IMR-90 (cell line): ENCODE measurements around the gene LCE6A. TPM values are rescaled to one million over a fixed set of nuclear protein-coding genes. Genes with fewer than 3 reads are reported as not detected.

Experiments used
- ATAC-seq: fragments of 200-7000 bp; cut with Tn5 transposase; 2 replicates; pipeline ENCODE4 v1.9.1; 2020; ENCODE audit warnings: low read depth, mild to moderate bottlenecking, moderate library complexity
- BruUV-seq: library from RNA; stranded (reverse); fragments of 400-500 nt; replicated peaks from 2 replicates; lab custom pipeline; 2021; lab: Mats Ljungman, UMichigan
- CTCF ChIA-PET: fragments of 300-600 bp; formaldehyde crosslinking; extraction: SDS; loops from one replicate; lab custom pipeline; 2021; ENCODE audit warnings: antibody characterized with exemption; lab: Yijun Ruan, JAX
- POLR2A ChIA-PET: fragments of 300-600 bp; sonication (Branson Sonifier 250); formaldehyde crosslinking; loops from one replicate; lab custom pipeline; 2022; ENCODE audit warnings: antibody characterized with exemption; ENCODE audit not compliant: unreplicated experiment; lab: Charles Lee
- DNase-seq: peaks from one replicate; pipeline ENCODE4 v3.0.0; 2013
- H2AFZ ChIP-seq: replicated peaks from 2 replicates; pipeline ENCODE3; 2013; ENCODE audit warnings: low read length, mild to moderate bottlenecking; ENCODE audit not compliant: poor library complexity
- H2AK5ac ChIP-seq: 2 replicates; pipeline ENCODE4 v1.6.1; 2013; ENCODE audit warnings: low read depth, low read length, inconsistent platforms
- H2AK9ac ChIP-seq: replicated peaks from 2 replicates; pipeline ENCODE3; 2013; ENCODE audit warnings: mild to moderate bottlenecking, low read depth, low read length, moderate library complexity; ENCODE audit not compliant: poor library complexity
- H2BK120ac ChIP-seq: 2 replicates; pipeline ENCODE4 v1.6.1; 2013; ENCODE audit warnings: low read depth, low read length, inconsistent platforms
- H2BK15ac ChIP-seq: 3 replicates; pipeline ENCODE4 v1.6.1; 2013; ENCODE audit warnings: low read depth, low read length, inconsistent platforms
- H2BK20ac ChIP-seq: 2 replicates; pipeline ENCODE4 v1.6.1; 2013; ENCODE audit warnings: low read depth, mild to moderate bottlenecking, inconsistent platforms, low read length, moderate library complexity
- H2BK5ac ChIP-seq: 2 replicates; pipeline ENCODE4 v1.6.1; 2013; ENCODE audit warnings: mild to moderate bottlenecking, low read depth, low read length, inconsistent platforms; ENCODE audit not compliant: poor library complexity, severe bottlenecking
- H3K14ac ChIP-seq: replicated peaks from 2 replicates; pipeline ENCODE4 v1.6.1; 2013; ENCODE audit warnings: low read depth, low read length, inconsistent platforms
- H3K18ac ChIP-seq: 2 replicates; pipeline ENCODE4 v1.6.1; 2013; ENCODE audit warnings: low read depth, low read length, control low read depth
- H3K23ac ChIP-seq: 2 replicates; pipeline ENCODE4 v1.6.1; 2013; ENCODE audit warnings: low read depth, low read length, inconsistent platforms
- H3K27ac ChIP-seq: 2 replicates; pipeline ENCODE4 v1.5.1; 2013; ENCODE audit warnings: mild to moderate bottlenecking, control low read depth, low read length; ENCODE audit not compliant: insufficient read depth
- H3K27me3 ChIP-seq: 2 replicates; pipeline ENCODE4 v1.6.1; 2013; ENCODE audit warnings: low read length; ENCODE audit not compliant: control insufficient read depth, insufficient read depth
- H3K36me3 ChIP-seq: 2 replicates; pipeline ENCODE4 v1.6.1; 2013; ENCODE audit warnings: low read length, mixed read lengths; ENCODE audit not compliant: control insufficient read depth, insufficient read depth
- H3K4ac ChIP-seq: 2 replicates; pipeline ENCODE4 v1.6.1; 2013; ENCODE audit warnings: low read depth, low read length, inconsistent platforms
- H3K4me1 ChIP-seq: 2 replicates; pipeline ENCODE4 v1.6.1; 2013; ENCODE audit warnings: low read length, mixed read lengths; ENCODE audit not compliant: control insufficient read depth, insufficient read depth
- H3K4me2 ChIP-seq: 2 replicates; pipeline ENCODE4 v1.6.1; 2013; ENCODE audit warnings: low read depth, mild to moderate bottlenecking, control low read depth, low read length, moderate library complexity
- H3K4me3 ChIP-seq: 2 replicates; pipeline ENCODE4 v1.5.1; 2013; ENCODE audit warnings: low read depth, mild to moderate bottlenecking, control low read depth, low read length, moderate library complexity; ENCODE audit not compliant: insufficient read depth
- H3K56ac ChIP-seq: 2 replicates; pipeline ENCODE4 v1.6.1; 2013; ENCODE audit warnings: low read length, inconsistent platforms; ENCODE audit not compliant: insufficient read depth; ENCODE audit errors: extremely low read depth
- H3K79me1 ChIP-seq, 2 experiments: 2 replicates each; pipeline ENCODE4 v1.6.1; 2013; ENCODE audit warnings: low read length in 2 of 2, inconsistent platforms in 1 of 2, low read depth in 1 of 2
- H3K9ac ChIP-seq: 2 replicates; pipeline ENCODE4 v1.6.1; 2013; ENCODE audit warnings: low read depth, low read length, control low read depth
- H3K9me1 ChIP-seq: 2 replicates; pipeline ENCODE4 v1.6.1; 2013; ENCODE audit warnings: low read length, inconsistent platforms; ENCODE audit not compliant: insufficient read depth
- H3K9me3 ChIP-seq: 2 replicates; pipeline ENCODE4 v1.6.1; 2013; ENCODE audit warnings: low read length; ENCODE audit not compliant: control insufficient read depth, insufficient read depth
- H4K20me1 ChIP-seq: 2 replicates; pipeline ENCODE4 v1.6.1; 2013; ENCODE audit warnings: low read length, inconsistent platforms; ENCODE audit not compliant: insufficient read depth
- H4K5ac ChIP-seq: 2 replicates; pipeline ENCODE4 v1.6.1; 2013; ENCODE audit warnings: mild to moderate bottlenecking, low read depth, low read length, control low read depth
- H4K8ac ChIP-seq, 2 experiments: 2 replicates each; pipeline ENCODE4 v1.6.1; 2013; ENCODE audit warnings: low read depth in 2 of 2, low read length in 2 of 2, control low read depth in 1 of 2, inconsistent platforms in 1 of 2
- H4K91ac ChIP-seq: 2 replicates; pipeline ENCODE4 v1.6.1; 2013; ENCODE audit warnings: low read depth, low read length, inconsistent platforms; ENCODE audit not compliant: insufficient read depth
- BHLHE40 ChIP-seq: fragments of 150-350 bp; IDR thresholded peaks from 2 replicates; pipeline ENCODE4 v1.6.1; 2016; ENCODE audit warnings: mild to moderate bottlenecking, low read depth, low read length
- CTCF ChIP-seq: conservative IDR thresholded peaks from 2 replicates; pipeline ENCODE4 v1.5.1; 2012; ENCODE audit warnings: mild to moderate bottlenecking, low read depth, low read length, improper control_type of control experiment
- MAFK ChIP-seq: IDR thresholded peaks from 2 replicates; pipeline ENCODE4 v1.6.1; 2012; ENCODE audit warnings: low read depth, low read length, improper control_type of control experiment
- MAZ ChIP-seq: IDR thresholded peaks from 2 replicates; pipeline ENCODE4 v1.6.1; 2012; ENCODE audit warnings: low read depth, mild to moderate bottlenecking, low read length, improper control_type of control experiment, moderate library complexity, borderline replicate concordance
- NFE2L2 ChIP-seq: fragments of 150-350 bp; IDR thresholded peaks from 2 replicates; pipeline ENCODE4 v1.6.1; 2016; ENCODE audit warnings: low read depth, mild to moderate bottlenecking, low read length
- RAD21 ChIP-seq: IDR thresholded peaks from 2 replicates; pipeline ENCODE4 v1.6.1; 2012; ENCODE audit warnings: low read length, improper control_type of control experiment
- RFX5 ChIP-seq: IDR thresholded peaks from 2 replicates; pipeline ENCODE4 v1.8.0; 2012; ENCODE audit warnings: low read depth, mild to moderate bottlenecking, low read length, moderate library complexity
- WGBS, 2 experiments: methylation state at CpG; one replicate each; pipeline versions ENCODE4 v1.1.5 to v1.1.7; 2013; ENCODE audit warnings: missing lambda C conversion rate in 2 of 2; ENCODE audit not compliant: insufficient read length in 1 of 2; ENCODE audit errors: extremely low coverage in 2 of 2; 5-methylcytosine and 5-hydroxymethylcytosine counted together
- dilution Hi-C: fragments of 300-500 bp; cut with HindIII; formaldehyde crosslinking; loops from one replicate; pipeline ENCODE4 v1.14.3; 2018; ENCODE audit warnings: low sequenced_read_pairs; ENCODE audit not compliant: unreplicated experiment
- in situ Hi-C: fragments of 300-500 bp; cut with MboI; formaldehyde crosslinking; loops from 3 replicates; pipeline ENCODE4 v1.14.3; 2019; ENCODE audit warnings: low sequenced_read_pairs, inconsistent platforms, mixed read lengths
- intact Hi-C: fragments of 100-400 bp; cut with micrococcal nuclease; formaldehyde crosslinking; loops from 2 replicates; pipeline ENCODE4 v1.10.0; 2022
- polyA plus RNA-seq, 3 experiments: library from polyadenylated mRNA; depleted of rRNA; stranded (reverse); fragments of >200 nt; gene quantifications; 2 replicates each; pipeline ENCODE4 v1.2.3, GENCODE V29; 2012; ENCODE audit warnings: low replicate concordance in 1 of 3
- total RNA-seq: library from RNA; depleted of rRNA; stranded (reverse); fragments of >200 nt; gene quantifications from 2 replicates; pipeline ENCODE4 v1.2.3, GENCODE V29; 2012

Gene LCE6A
- total and polyA plus RNA-seq, 2 of the 4 experiments (the other 2 are of a cell fraction) = not detected

DNA sequence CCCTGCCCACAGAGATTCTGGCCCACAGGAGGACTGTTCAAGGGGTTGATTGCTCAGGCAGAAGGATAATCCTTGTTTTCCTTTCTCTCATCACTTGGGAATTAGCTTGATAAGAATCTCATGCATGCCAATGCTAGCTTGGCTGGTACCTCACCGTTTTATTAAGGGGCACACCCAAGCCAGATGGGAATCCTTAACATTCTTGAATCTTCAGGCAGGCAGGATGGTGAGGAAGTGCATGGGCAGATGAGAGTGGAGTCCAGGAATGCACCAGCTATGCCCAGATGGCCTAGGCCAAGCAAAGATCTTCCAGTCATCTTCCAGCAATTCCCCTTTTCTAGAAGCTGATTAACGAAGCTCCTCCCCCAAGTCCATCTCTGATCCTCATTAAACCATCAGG, 13.0 kb downstream of the LCE6A start:
- intact Hi-C loops (no loop called here), in situ Hi-C loops (no loop called here), dilution Hi-C loops (no loop called here)
- BruUV-seq = no TSS peak
- Histone ChIP-seq H3K9ac (no peak overlapping the region), H2AK9ac (no peak overlapping the region), H3K4me2 (no peak overlapping the region), H4K5ac (no peak overlapping the region), H3K79me1 (no peaks in the 10 kb centered on the region), H2BK20ac (no peak overlapping the region), H3K14ac (no peak overlapping the region), H3K27me3 (no peaks in the 10 kb centered on the region), H2BK15ac (no peak overlapping the region), H3K36me3 (no peaks in the 10 kb centered on the region), H4K20me1 (no peaks in the 10 kb centered on the region), H2BK120ac (no peak overlapping the region), H3K9me1 (no peaks in the 10 kb centered on the region), H3K4me1 (no peaks in the 10 kb centered on the region), H4K8ac (no peak overlapping the region), H3K56ac (no peak overlapping the region), H3K4me3 (no peak overlapping the region), H2AFZ (no peak overlapping the region), H4K91ac (no peak overlapping the region), H3K4ac (no peak overlapping the region), H3K23ac (no peak overlapping the region), H2BK5ac (no peak overlapping the region), H2AK5ac (no peak overlapping the region), H3K9me3 (no peaks in the 10 kb centered on the region), H3K27ac (no peak overlapping the region), H3K18ac (no peak overlapping the region)
- POLR2A ChIA-PET = no interaction called here
- CTCF ChIA-PET = no interaction called here
- TF ChIP-seq RFX5 (no peak), MAZ (no peak), RAD21 (no peak), MAFK (no peak), CTCF (no peak), NFE2L2 (no peak), BHLHE40 (no peak)
- ATAC-seq (no peak), DNase-seq (no peak)
- no CpG with 5 or more reads among the region's 2 CpGs for WGBS, 2 experiments
